ENCODE results near the gene PAEP.

The PAEP gene

GRCh38 chr9:135574943-135575342 is 13.4 kb downstream of the PAEP start:
- no peak for DNase-seq (ENCODE audit: low read depth in 1 of 2, low spot score in 1 of 2)

- no peak for DNase-seq (ENCODE audit: low read depth in 1 of 2, low spot score in 1 of 2)
Observed at GRCh38 chr9:135575995-135576631, 14.6 kb downstream of the PAEP start.

- DNase-seq (ENCODE audit: low read depth in 1 of 2, low spot score in 1 of 2) = no peak
Observed at GRCh38 chr9:135577256-135577655, 15.7 kb downstream of the PAEP start.

DNA sequence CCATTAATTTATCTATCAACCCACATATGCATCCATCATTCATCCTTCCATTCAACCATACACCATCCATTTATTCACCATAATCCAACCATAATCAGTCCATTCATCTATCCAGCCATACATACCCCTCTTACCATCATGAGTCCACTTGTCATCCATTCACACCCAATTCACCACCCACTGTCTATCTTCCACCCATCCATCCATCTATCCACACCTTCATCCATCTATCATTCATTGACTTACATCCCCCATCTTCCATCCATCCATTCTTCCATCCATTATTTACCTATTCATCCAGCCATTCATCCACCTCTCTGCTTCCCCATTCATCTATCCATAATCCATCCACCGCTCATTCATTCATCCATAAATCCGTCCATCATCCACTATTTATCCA is 17.8 kb downstream of the PAEP start:
- no peak for DNase-seq (ENCODE audit: low read depth in 1 of 2, low spot score in 1 of 2)

GRCh38 chr9:135579889-135580660 is 18.5 kb downstream of the PAEP start:
- DNase-seq (ENCODE audit: low read depth in 1 of 2, low spot score in 1 of 2) = no peak

DNA sequence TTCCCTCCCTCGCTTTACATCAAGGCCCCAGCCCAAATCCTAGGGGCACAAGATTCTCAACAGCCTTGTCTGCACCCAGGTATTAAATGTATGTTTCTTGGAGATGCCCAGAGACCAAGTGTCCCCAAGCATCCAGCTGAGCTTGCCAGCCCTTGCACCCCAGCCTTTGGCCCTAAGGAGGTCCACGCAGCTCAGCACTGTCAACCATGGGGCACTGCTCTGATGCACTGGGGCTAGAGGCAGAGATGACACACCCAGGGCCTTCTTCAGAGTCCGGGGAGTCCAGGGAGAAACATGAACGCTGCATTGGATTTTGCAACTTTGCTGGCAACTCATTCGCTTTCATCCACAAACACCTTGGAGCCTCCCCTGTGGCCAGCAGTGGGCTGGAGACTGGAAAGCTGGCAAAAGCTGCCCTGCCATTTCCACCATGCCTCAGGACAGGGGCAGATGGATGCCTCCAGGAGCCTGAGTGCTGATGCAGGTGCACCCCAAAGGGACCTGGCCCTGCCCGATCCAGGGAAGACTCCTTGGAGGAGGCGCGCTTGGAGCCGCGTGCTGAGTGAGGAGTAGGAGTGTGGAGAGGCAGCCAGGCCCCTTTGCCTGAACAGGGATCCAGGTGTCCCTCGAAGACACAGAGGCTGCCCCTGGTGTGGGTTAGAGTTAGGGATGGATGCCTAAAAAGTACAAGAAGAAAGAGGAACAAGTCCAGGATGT is 19.3 kb downstream of the PAEP start:
- no peak for DNase-seq (ENCODE audit: low read depth in 1 of 2, low spot score in 1 of 2)

DNA sequence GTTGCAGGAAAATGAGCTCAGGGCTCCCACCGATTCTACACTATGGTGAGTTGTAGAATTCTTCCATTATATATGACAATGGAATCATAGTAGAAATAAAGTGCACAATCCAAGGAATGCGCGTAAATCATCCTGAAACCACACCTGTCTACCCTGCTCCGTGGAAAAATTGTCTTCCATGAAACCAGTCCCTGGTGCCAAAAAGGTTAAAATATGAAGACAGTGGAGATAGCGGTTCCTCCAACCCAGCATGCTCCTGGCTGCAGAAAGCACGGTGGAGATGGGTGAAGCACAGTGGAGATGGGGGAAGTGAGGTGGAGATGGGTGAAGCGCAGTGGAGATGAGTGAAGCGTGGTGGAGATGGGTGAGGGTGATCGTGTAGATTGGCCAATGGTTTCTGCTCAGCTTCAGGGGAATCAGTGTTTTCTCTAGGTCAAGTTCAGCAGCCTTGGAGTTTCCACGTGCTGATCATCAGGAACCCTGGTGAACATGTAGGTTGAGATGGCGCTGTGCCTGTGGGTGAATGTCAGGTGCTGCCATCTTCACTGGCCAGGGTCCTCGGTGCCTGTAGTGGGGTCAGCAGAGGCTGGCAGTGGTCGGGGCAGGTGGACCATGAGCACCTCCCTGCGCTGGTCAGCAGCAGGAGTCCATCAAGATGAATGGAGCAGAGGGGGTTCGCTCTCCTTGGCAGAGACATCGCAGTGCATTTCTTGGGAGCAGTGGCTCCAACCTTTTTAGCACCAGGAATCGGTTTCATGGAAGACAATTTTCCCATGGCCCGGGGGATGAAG is 20.3 kb downstream of the PAEP start:
- no peak for DNase-seq (ENCODE audit: low read depth in 1 of 2, low spot score in 1 of 2)

- DNase-seq (ENCODE audit: low read depth in 1 of 2, low spot score in 1 of 2) = no peak
Observed at GRCh38 chr9:135582541-135582940, 21.0 kb downstream of the PAEP start.

DNA sequence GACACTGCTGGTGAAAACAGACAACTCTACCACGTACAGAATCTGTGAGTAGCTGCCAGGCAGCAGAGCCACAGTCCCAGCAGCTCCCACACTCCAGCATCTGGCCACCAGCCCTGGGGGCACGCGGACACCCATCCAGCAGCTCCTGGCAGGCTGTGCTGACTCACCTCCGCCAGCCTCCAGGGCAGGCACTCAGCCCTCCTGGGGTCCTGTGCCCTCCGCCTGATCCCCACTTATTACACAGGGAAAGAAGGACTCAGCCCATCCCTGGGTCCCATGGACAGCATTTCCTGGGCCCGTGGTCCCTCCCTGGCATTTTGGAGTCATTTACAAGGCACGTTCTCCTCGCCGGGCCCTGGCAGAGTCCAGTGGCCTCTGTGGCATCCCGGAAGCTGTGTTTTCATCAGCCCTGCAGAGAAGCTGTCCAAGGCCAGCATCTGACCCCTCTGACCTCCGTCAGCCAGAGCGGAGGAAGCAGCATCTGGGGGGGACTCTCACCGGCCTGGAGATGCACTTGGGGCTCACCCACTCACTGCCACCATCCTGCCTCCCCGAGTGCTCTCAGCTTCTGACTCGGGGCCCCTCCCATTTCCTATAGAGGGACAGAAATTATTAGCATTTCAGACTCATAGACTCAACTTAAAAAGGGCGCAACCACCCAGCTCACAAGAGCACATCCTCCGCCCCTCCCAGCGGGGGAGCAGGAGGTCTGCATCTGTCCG is 21.6 kb downstream of the PAEP start:
- no peak for DNase-seq (ENCODE audit: low read depth in 1 of 2, low spot score in 1 of 2)

GRCh38 chr9:135583688-135584011 is 22.1 kb downstream of the PAEP start:
- no peak for DNase-seq (ENCODE audit: low read depth in 1 of 2, low spot score in 1 of 2)

GRCh38 chr9:135584371-135584770 is 22.8 kb downstream of the PAEP start:
- no peak for DNase-seq (ENCODE audit: low read depth in 1 of 2, low spot score in 1 of 2)

DNA sequence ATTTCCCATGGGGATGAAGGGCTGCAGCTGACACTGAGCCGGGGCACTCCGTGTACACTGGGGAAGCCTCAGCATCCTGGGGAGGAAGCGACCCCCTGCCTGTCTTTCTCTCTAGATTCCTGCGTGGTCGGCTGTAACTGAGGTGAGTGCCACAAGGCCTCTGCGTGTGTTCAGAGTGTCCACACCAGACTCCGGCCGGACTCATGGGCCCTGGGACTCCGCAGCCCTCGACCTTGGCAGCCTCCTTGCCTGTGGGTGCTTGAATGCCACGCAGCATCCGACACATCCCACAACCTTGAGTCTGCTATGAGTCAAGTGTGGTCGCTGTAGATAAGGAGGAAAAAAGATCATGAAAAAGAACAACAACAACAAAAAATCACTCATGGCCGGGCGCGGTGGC is 23.4 kb downstream of the PAEP start:
- no peak for DNase-seq (ENCODE audit: low read depth in 1 of 2, low spot score in 1 of 2)

- no peak for DNase-seq (ENCODE audit: low read depth in 1 of 2, low spot score in 1 of 2)
Observed at GRCh38 chr9:135586601-135587109, 25.1 kb downstream of the PAEP start.

DNA sequence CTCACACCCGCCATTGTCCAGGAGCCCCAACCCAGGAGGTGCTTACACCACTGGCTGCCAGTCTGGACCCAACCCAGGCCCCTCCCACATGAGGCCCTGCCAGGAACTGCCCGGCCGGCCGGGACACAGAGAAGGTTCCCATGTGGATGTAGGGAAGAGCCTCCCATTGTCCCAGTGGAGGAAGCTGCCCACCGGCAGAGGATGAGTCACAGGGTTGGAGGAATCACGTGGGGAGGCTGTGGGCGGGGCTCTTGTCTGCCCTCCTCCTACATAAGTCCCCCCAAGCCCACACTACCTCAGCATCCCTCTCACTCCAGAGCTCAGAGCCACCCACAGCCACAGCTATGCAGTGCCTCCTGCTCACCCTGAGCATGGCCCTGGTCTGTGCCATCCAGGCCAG is 26.1 kb downstream of the PAEP start:
- DNase-seq (ENCODE audit: low read depth in 1 of 2, low spot score in 1 of 2) = no peak

- DNase-seq (ENCODE audit: low read depth in 1 of 2, low spot score in 1 of 2) = no peak
Observed at GRCh38 chr9:135588371-135588770, 26.8 kb downstream of the PAEP start.

- no peak for DNase-seq (ENCODE audit: low read depth in 1 of 2, low spot score in 1 of 2)
Observed at GRCh38 chr9:135588886-135589595, 27.5 kb downstream of the PAEP start.

DNA sequence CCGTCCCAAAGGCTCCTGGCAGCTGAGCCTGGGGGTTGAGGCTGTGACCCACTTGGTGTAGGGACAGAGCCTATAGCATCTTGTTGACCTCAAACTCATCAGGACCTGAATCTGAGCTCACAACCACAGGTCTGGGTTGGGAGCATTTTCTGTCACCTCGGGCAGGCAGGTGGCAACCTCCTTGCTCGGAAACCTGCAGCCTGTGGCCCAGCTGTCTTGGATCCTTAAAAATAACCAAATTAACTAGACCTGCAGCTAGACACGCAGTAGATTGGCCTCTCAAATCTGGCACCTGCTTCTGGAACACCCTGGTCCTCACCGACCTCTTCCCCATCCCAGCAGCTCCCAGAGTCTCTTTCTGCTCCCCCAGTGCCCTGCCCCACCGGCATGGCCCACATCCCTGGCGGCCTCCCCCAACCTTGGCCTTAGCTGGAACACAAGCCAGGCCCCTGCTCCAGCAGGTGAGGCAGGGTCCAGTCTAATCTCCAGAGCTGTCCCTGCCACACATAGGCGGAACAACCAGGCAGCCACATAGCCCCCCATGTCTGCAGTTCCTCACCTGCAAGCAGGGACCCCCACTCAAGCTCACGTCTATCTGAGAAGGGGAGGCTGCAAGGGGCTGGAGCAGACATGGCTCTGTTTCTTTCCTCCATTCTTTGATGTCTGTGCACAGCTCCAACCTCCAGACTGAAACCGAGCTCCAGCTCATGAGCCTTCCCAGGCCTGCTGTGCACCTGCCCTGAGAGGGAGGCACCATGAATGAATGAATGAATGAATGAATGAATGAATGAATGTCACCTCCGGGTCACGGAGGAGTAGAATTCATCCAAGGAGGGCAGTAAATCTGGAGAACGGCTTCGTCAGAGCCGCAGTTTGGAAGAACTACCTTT is 28.3 kb downstream of the PAEP start:
- no peak for DNase-seq (ENCODE audit: low read depth in 1 of 2, low spot score in 1 of 2)

GRCh38 chr9:135590486-135591079 is 29.0 kb downstream of the PAEP start:
- no peak for DNase-seq (ENCODE audit: low read depth in 1 of 2, low spot score in 1 of 2)
